Choroid plexus epithelial cell (primary cell): Measurements from ENCODE around the gene PLEKHA3.
A peak's percentile ranks its signal among the peaks of the same experiment; 100 is the strongest.

ENCODE experiments used
- DNase-seq: peaks from one replicate; pipeline ENCODE4 v3.0.0-alpha.2; 2010; ENCODE audit warnings: low read depth
- H3K4me3 ChIP-seq: 2 replicates; pipeline ENCODE4 v1.5.1; 2011; ENCODE audit warnings: low read depth, mild to moderate bottlenecking, control low read depth, low read length, moderate library complexity
- CTCF ChIP-seq: conservative IDR thresholded peaks from 2 replicates; pipeline ENCODE4 v1.5.1; 2011; ENCODE audit warnings: low read depth, mild to moderate bottlenecking, control low read depth, inconsistent platforms, low read length, moderate library complexity

The PLEKHA3 gene

GRCh38 chr2:178550352-178550751 is 70.1 kb downstream of the PLEKHA3 start:
- DNase-seq = no peak
- no peak for TF ChIP-seq CTCF
- no peak overlapping the region for H3K4me3 ChIP-seq

GRCh38 chr2:178553047-178553446 is 72.8 kb downstream of the PLEKHA3 start:
- DNase-seq = peak; percentile 87
- no peak overlapping the region for H3K4me3 ChIP-seq
- TF ChIP-seq CTCF = no peak
